Measurements from ENCODE around the gene KIAA0825.

GRCh38 chr5:94595281-94595840 is 23.0 kb downstream of the KIAA0825 start:
- TF ChIP-seq, protein P1, sequence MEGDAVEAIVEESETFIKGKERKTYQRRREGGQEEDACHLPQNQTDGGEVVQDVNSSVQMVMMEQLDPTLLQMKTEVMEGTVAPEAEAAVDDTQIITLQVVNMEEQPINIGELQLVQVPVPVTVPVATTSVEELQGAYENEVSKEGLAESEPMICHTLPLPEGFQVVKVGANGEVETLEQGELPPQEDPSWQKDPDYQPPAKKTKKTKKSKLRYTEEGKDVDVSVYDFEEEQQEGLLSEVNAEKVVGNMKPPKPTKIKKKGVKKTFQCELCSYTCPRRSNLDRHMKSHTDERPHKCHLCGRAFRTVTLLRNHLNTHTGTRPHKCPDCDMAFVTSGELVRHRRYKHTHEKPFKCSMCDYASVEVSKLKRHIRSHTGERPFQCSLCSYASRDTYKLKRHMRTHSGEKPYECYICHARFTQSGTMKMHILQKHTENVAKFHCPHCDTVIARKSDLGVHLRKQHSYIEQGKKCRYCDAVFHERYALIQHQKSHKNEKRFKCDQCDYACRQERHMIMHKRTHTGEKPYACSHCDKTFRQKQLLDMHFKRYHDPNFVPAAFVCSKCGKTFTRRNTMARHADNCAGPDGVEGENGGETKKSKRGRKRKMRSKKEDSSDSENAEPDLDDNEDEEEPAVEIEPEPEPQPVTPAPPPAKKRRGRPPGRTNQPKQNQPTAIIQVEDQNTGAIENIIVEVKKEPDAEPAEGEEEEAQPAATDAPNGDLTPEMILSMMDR (IDR thresholded peaks at IDR 0.05; ENCODE audit: control extremely low read depth in 1 of 3, insufficient read depth in 1 of 3, low read depth in 1 of 3, low read length in 3 of 3) = no peak
- TF ChIP-seq EP300 (IDR thresholded peaks at IDR 0.05; ENCODE audit: borderline replicate concordance in 1 of 2, low read depth in 2 of 2, low read length in 2 of 2) (no peak), CREB1 (IDR thresholded peaks at IDR 0.05) (no peak), POU5F1 (IDR thresholded peaks at IDR 0.05; ENCODE audit: low read depth, low read length) (no peak)
